ENCODE data around the gene DYSF. TPM values are rescaled to one million over a fixed set of nuclear protein-coding genes. Genes with fewer than 3 reads are reported as not detected.

DYSF gene
- polyA plus RNA-seq, 1 donor (not counting 4 experiments of a cell fraction or from before 2014, with no cell fraction given), result 8.2 TPM

DNA sequence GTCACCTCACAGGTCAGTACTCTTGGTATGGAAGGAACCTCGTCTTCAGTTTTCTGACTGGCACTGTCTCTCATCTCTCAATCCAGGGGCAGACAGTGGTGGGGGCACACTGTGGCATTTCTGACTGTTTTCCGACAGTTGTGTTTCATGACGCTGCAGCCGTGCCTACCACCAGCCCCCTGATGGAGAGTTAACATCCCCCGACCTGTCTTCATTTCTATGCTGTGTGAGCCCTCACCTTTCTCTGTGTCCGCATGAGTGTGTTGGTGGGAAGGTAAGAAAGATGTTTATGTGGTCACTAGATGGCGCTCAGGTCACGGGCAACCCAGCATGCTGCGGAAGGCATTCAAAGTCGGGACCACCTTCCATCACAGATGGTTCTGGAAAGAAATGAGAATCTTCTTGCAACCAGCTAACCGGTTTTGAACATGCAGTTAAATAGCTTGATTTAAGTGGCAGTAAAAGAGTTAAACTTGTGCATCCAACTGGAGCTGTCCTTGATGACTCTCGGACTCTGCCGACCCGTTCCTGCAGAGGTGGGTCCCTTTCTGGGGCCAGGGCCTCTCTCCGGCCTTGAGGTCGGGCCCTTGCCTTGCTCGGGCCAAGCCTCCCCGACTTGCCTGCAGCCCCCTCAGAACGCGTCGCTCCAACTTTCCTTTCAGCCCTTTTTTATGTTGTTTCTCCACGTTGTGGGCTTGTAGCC, 92.4 kb downstream of the DYSF start:
- H3K4me3 ChIP-seq (ENCODE audit: control insufficient read depth in 2 of 3, extremely low read depth in 1 of 3, insufficient read depth in 2 of 3, low read depth in 1 of 3, low read length in 3 of 3), result peak overlapping the region in 1 of 3 experiments; percentile 29
- no peak overlapping the region for H3K27ac ChIP-seq (ENCODE audit: control insufficient read depth, insufficient read depth, low read length)
- peak overlapping the region; percentile 61 for H3K4me2 ChIP-seq (ENCODE audit: control insufficient read depth, extremely low read depth, insufficient read depth, low read depth, low read length)
- H4K20me1 ChIP-seq (ENCODE audit: control insufficient read depth, extremely low read depth, insufficient read depth, low read length), result no peaks in the 10 kb centered on the region
- TF ChIP-seq CTCF (optimal IDR thresholded peaks at IDR 0.05 in 1 of 3, IDR thresholded peaks at IDR 0.05 in 1 of 3, conservative IDR thresholded peaks at IDR 0.05 in 1 of 3; ENCODE audit: extremely low read depth in 1 of 3, insufficient read depth in 2 of 3, low read length in 3 of 3), result peak; percentile 77 to 90 (median 79)
- no peak for TF ChIP-seq EZH2 (IDR thresholded peaks at IDR 0.05; ENCODE audit: low read length)
- FAIRE-seq (peak; percentile 71), DNase-seq (ENCODE audit: low read depth, low spot score) (no peak)
- peaks cover 9% of the 10 kb centered on the region for H3K4me1 ChIP-seq (ENCODE audit: control insufficient read depth, extremely low read depth, insufficient read depth, low read length)
- H3K36me3 ChIP-seq (ENCODE audit: control insufficient read depth in 2 of 2, extremely low read depth in 1 of 2, insufficient read depth in 2 of 2, low read length in 2 of 2), result no peaks in the 10 kb centered on the region
- no peaks in the 10 kb centered on the region for H3K9me1 ChIP-seq (ENCODE audit: control insufficient read depth, extremely low read depth, insufficient read depth, low read length)
- peaks cover 3% of the 10 kb centered on the region for H3K27me3 ChIP-seq (ENCODE audit: control insufficient read depth, extremely low read depth, insufficient read depth, low read length)
- no peaks in the 10 kb centered on the region for H3K9me3 ChIP-seq (ENCODE audit: control insufficient read depth, low read depth, low read length)
- no peak overlapping the region for H3K9ac ChIP-seq (ENCODE audit: control insufficient read depth, extremely low read depth, insufficient read depth, low read length)
- dilution Hi-C loops (cut with MboI; ENCODE audit: extremely low pct_ligation_motif_present, low sequenced_read_pairs), result no loop called here
- H2AFZ ChIP-seq (ENCODE audit: control insufficient read depth, low read length), result peak overlapping the region; percentile 46
- H3K79me2 ChIP-seq (ENCODE audit: control insufficient read depth, insufficient read depth, low read length), result no peaks in the 10 kb centered on the region

DNA sequence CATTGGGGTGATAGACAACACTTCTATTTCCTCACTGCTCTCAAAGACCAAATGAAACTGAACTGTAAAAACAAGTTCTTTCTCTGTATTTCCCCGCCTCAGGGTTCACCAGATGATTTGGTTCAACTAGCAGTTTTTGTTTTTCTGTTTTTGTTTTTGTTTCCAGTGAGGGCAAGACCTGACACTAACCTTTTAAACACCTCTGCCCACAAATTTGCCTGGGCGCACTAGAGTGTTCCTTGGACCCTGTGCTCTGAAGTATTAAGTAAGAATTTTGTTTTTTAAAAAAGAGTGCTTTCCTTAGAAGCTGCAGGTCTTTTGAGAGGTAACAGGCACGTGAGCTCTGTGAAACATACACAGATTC, 92.9 kb downstream of the DYSF start:
- dilution Hi-C loops (cut with MboI; ENCODE audit: extremely low pct_ligation_motif_present, low sequenced_read_pairs), result no loop called here
- Histone ChIP-seq H3K79me2 (ENCODE audit: control insufficient read depth, insufficient read depth, low read length) (no peaks in the 10 kb centered on the region), H3K4me3 (ENCODE audit: control insufficient read depth in 2 of 3, extremely low read depth in 1 of 3, insufficient read depth in 2 of 3, low read depth in 1 of 3, low read length in 3 of 3) (no peak overlapping the region), H3K9ac (ENCODE audit: control insufficient read depth, extremely low read depth, insufficient read depth, low read length) (no peak overlapping the region), H3K4me2 (ENCODE audit: control insufficient read depth, extremely low read depth, insufficient read depth, low read depth, low read length) (no peak overlapping the region), H2AFZ (ENCODE audit: control insufficient read depth, low read length) (no peak overlapping the region), H3K27ac (ENCODE audit: control insufficient read depth, insufficient read depth, low read length) (no peak overlapping the region), H3K9me1 (ENCODE audit: control insufficient read depth, extremely low read depth, insufficient read depth, low read length) (no peaks in the 10 kb centered on the region), H3K27me3 (ENCODE audit: control insufficient read depth, extremely low read depth, insufficient read depth, low read length) (peaks cover 3% of the 10 kb centered on the region), H3K4me1 (ENCODE audit: control insufficient read depth, extremely low read depth, insufficient read depth, low read length) (peaks cover 9% of the 10 kb centered on the region), H3K9me3 (ENCODE audit: control insufficient read depth, low read depth, low read length) (no peaks in the 10 kb centered on the region), H4K20me1 (ENCODE audit: control insufficient read depth, extremely low read depth, insufficient read depth, low read length) (no peaks in the 10 kb centered on the region), H3K36me3 (ENCODE audit: control insufficient read depth in 2 of 2, extremely low read depth in 1 of 2, insufficient read depth in 2 of 2, low read length in 2 of 2) (no peaks in the 10 kb centered on the region)
- TF ChIP-seq CTCF (optimal IDR thresholded peaks at IDR 0.05 in 1 of 3, IDR thresholded peaks at IDR 0.05 in 1 of 3, conservative IDR thresholded peaks at IDR 0.05 in 1 of 3; ENCODE audit: extremely low read depth in 1 of 3, insufficient read depth in 2 of 3, low read length in 3 of 3), result no peak
- FAIRE-seq (no peak), DNase-seq (ENCODE audit: low read depth, low spot score) (no peak)

Data from keratinocyte (primary cell).